ENCODE results near the gene WNT7A.

The WNT7A gene

GRCh38 chr3:13831386-13831996 lies 48.4 kb downstream of the WNT7A start:
- in situ Hi-C loops (cut with MboI; ENCODE audit: low sequenced_read_pairs) = no loop called here

GRCh38 chr3:13829311-13829710 lies 50.6 kb downstream of the WNT7A start:
- in situ Hi-C loops (cut with MboI; ENCODE audit: low sequenced_read_pairs) = no loop called here

- in situ Hi-C loops (cut with MboI; ENCODE audit: low sequenced_read_pairs) = no loop called here
Measured at GRCh38 chr3:13828501-13829265, 51.2 kb downstream of the WNT7A start.

GRCh38 chr3:13827699-13828098 lies 52.2 kb downstream of the WNT7A start:
- in situ Hi-C loops (cut with MboI; ENCODE audit: low sequenced_read_pairs) = no loop called here

GRCh38 chr3:13827256-13827655 lies 52.6 kb downstream of the WNT7A start:
- in situ Hi-C loops (cut with MboI; ENCODE audit: low sequenced_read_pairs) = no loop called here

- in situ Hi-C loops (cut with MboI; ENCODE audit: low sequenced_read_pairs) = no loop called here
Measured at GRCh38 chr3:13826672-13827071, 53.2 kb downstream of the WNT7A start.

- in situ Hi-C loops (cut with MboI; ENCODE audit: low sequenced_read_pairs) = no loop called here
Measured at GRCh38 chr3:13825821-13826220, 54.0 kb downstream of the WNT7A start.

GRCh38 chr3:13825311-13825579 lies 54.6 kb downstream of the WNT7A start:
- in situ Hi-C loops (cut with MboI; ENCODE audit: low sequenced_read_pairs) = no loop called here

- in situ Hi-C loops (cut with MboI; ENCODE audit: low sequenced_read_pairs) = no loop called here
Measured at GRCh38 chr3:13824521-13825310, 55.2 kb downstream of the WNT7A start.

- in situ Hi-C loops (cut with MboI; ENCODE audit: low sequenced_read_pairs) = no loop called here
Measured at GRCh38 chr3:13823692-13824091, 56.2 kb downstream of the WNT7A start.

GRCh38 chr3:13822871-13823585 lies 56.8 kb downstream of the WNT7A start:
- in situ Hi-C loops (cut with MboI; ENCODE audit: low sequenced_read_pairs) = no loop called here

GRCh38 chr3:13822042-13822441 lies 57.8 kb downstream of the WNT7A start:
- in situ Hi-C loops (cut with MboI; ENCODE audit: low sequenced_read_pairs) = no loop called here

GRCh38 chr3:13821126-13821525 lies 58.7 kb downstream of the WNT7A start:
- in situ Hi-C loops (cut with MboI; ENCODE audit: low sequenced_read_pairs) = no loop called here

- in situ Hi-C loops (cut with MboI; ENCODE audit: low sequenced_read_pairs) = no loop called here
Measured at GRCh38 chr3:13818919-13819318, 61.0 kb downstream of the WNT7A start.

GRCh38 chr3:13815088-13815683 lies 64.7 kb downstream of the WNT7A start:
- in situ Hi-C loops (cut with MboI; ENCODE audit: low sequenced_read_pairs) = no loop called here

- in situ Hi-C loops (cut with MboI; ENCODE audit: low sequenced_read_pairs) = no loop called here
Measured at GRCh38 chr3:13812034-13812471, 67.8 kb downstream of the WNT7A start.

- in situ Hi-C loops (cut with MboI; ENCODE audit: low sequenced_read_pairs) = no loop called here
Measured at GRCh38 chr3:13811614-13812013, 68.3 kb downstream of the WNT7A start.

GRCh38 chr3:13808550-13808949 lies 71.3 kb downstream of the WNT7A start:
- in situ Hi-C loops (cut with MboI; ENCODE audit: low sequenced_read_pairs) = no loop called here

GRCh38 chr3:13801361-13802204 lies 78.3 kb downstream of the WNT7A start:
- in situ Hi-C loops (cut with MboI; ENCODE audit: low sequenced_read_pairs) = no loop called here

GRCh38 chr3:13800064-13800463 lies 79.8 kb downstream of the WNT7A start:
- in situ Hi-C loops (cut with MboI; ENCODE audit: low sequenced_read_pairs) = no loop called here

Data from HL-60/S4 treated with phorbol 12-myristate 13-acetate at 8.2 ng/mL for 4 days and 3 days (cell line).